PC-9 (cell line): ENCODE measurements around the gene PLXDC1. TPM values are rescaled to one million over a fixed set of nuclear protein-coding genes. Genes with fewer than 3 reads are reported as not detected.

ENCODE experiments used
- BruUV-seq: library from RNA; stranded (reverse); fragments of 400-500 nt; replicated peaks from 2 replicates; lab custom pipeline; 2021; lab: Mats Ljungman, UMichigan
- CTCF ChIA-PET: fragments of 300-600 bp; sonication (Branson Sonifier 250); formaldehyde crosslinking; loops from one replicate; lab custom pipeline; 2022; ENCODE audit warnings: antibody characterized with exemption; lab: Charles Lee
- POLR2A ChIA-PET: fragments of 300-600 bp; sonication (Branson Sonifier 250); formaldehyde crosslinking; loops from one replicate; lab custom pipeline; 2022; ENCODE audit warnings: antibody characterized with exemption; ENCODE audit not compliant: unreplicated experiment; lab: Charles Lee
- DNase-seq, 2 experiments: peaks; one replicate each; pipeline versions ENCODE4 v3.0.0 to v3.0.0-alpha.2; 2015 to 2022; ENCODE audit warnings: mixed read lengths in 1 of 2
- H2AFZ ChIP-seq: fragments of 200-600 bp; sonication (generic); 2 replicates; pipeline ENCODE4 v1.8.1; 2017; ENCODE audit warnings: antibody characterized with exemption
- H3F3A ChIP-seq: fragments of 200-600 bp; sonication (generic); 2 replicates; pipeline ENCODE4 v1.8.1; 2017; ENCODE audit warnings: antibody characterized with exemption, mild to moderate bottlenecking, low read depth; ENCODE audit not compliant: insufficient read depth
- H3K27ac ChIP-seq: fragments of 200-600 bp; sonication (generic); 2 replicates; pipeline ENCODE4 v1.6.1; 2016; ENCODE audit warnings: mixed run types
- H3K27me3 ChIP-seq: fragments of 200-600 bp; sonication (generic); 2 replicates; pipeline ENCODE4 v1.6.1; 2016; ENCODE audit warnings: low read depth, mixed run types; ENCODE audit not compliant: insufficient read depth
- H3K36me3 ChIP-seq: fragments of 200-600 bp; sonication (generic); 2 replicates; pipeline ENCODE4 v1.6.1; 2016; ENCODE audit warnings: low read depth, mixed run types
- H3K4me1 ChIP-seq: fragments of 200-600 bp; sonication (generic); replicated peaks from 2 replicates; pipeline ENCODE4 v1.6.1; 2016; ENCODE audit warnings: mixed run types; ENCODE audit not compliant: insufficient read depth
- H3K4me2 ChIP-seq: fragments of 200-600 bp; sonication (generic); 2 replicates; pipeline ENCODE4 v1.6.1; 2017; ENCODE audit warnings: mixed run types
- H3K4me3 ChIP-seq: fragments of 200-600 bp; sonication (generic); 2 replicates; pipeline ENCODE4 v1.6.1; 2016; ENCODE audit warnings: mixed run types
- H3K79me2 ChIP-seq: fragments of 200-600 bp; sonication (generic); 2 replicates; pipeline ENCODE4 v1.6.1; 2017; ENCODE audit warnings: low read depth, mixed run types
- H3K9me2 ChIP-seq: fragments of 200-600 bp; sonication (generic); 2 replicates; pipeline ENCODE4 v1.8.1; 2017; ENCODE audit warnings: mild to moderate bottlenecking; ENCODE audit not compliant: insufficient read depth
- H3K9me3 ChIP-seq: fragments of 200-600 bp; sonication (generic); 2 replicates; pipeline ENCODE4 v1.8.1; 2016; ENCODE audit warnings: low read depth; ENCODE audit not compliant: insufficient read depth
- H4K20me1 ChIP-seq: fragments of 200-600 bp; sonication (generic); 2 replicates; pipeline ENCODE4 v1.8.1; 2017; ENCODE audit not compliant: insufficient read depth
- CTCF ChIP-seq: fragments of 200-600 bp; sonication (generic); conservative IDR thresholded peaks from 2 replicates; pipeline ENCODE4 v1.6.1; 2017; ENCODE audit warnings: mixed run types, antibody characterized with exemption, mild to moderate bottlenecking, moderate library complexity
- EZH2 ChIP-seq: fragments of 200-600 bp; sonication (generic); IDR thresholded peaks from 2 replicates; pipeline ENCODE4 v1.8.0; 2017; ENCODE audit warnings: antibody characterized with exemption, low read depth
- intact Hi-C: fragments of 100-400 bp; cut with micrococcal nuclease; formaldehyde crosslinking; loops from one replicate; pipeline ENCODE4 v1.10.0; 2022; ENCODE audit not compliant: unreplicated experiment
- total RNA-seq: library from RNA; stranded (reverse); gene quantifications from 2 replicates; pipeline ENCODE4 v1.2.3, GENCODE V29; 2021

The PLXDC1 gene
- total RNA-seq, 1 experiment from 2014 or later = 2.5 TPM

GRCh38 chr17:39167476-39167875 is 16.0 kb upstream of the PLXDC1 start:
- intact Hi-C loops = no loop called here
- POLR2A ChIA-PET = interaction anchor here (0.5 kb wide), 1 partner anchor 502 kb away, joined by 3 read pairs; no protein-coding TSS in a partner anchor

GRCh38 chr17:39166437-39167335 is 15.2 kb upstream of the PLXDC1 start:
- H3K4me1 ChIP-seq = 0 out of 2 replicates have a peak, but pooled peaks cover 4% of the 10 kb centered on the region
- ChIA-PET CTCF (interaction anchor here (0.7 kb wide), 1 partner anchor 225 kb away, joined by 4 read pairs; no protein-coding TSS in a partner anchor), POLR2A (interaction anchor here (0.6 to 0.7 kb wide), 3 partner anchors 8 to 396 kb away, joined by 3 to 4 read pairs (median 3); no protein-coding TSS in a partner anchor)
- BruUV-seq = no TSS peak
- TF ChIP-seq EZH2 (no peak), CTCF (no peak)
- no peak overlapping the region for H2AFZ ChIP-seq
- DNase-seq = no peak
- no peaks in the 10 kb centered on the region for H4K20me1 ChIP-seq
- no peaks in the 10 kb centered on the region for H3K9me3 ChIP-seq
- H3K4me3 ChIP-seq = no peak overlapping the region
- H3K79me2 ChIP-seq = no peaks in the 10 kb centered on the region
- H3F3A ChIP-seq = peaks cover 8% of the 10 kb centered on the region; the same call in 1 of the 2 replicates
- no peaks in the 10 kb centered on the region for H3K9me2 ChIP-seq
- H3K4me2 ChIP-seq = no peak overlapping the region
- H3K36me3 ChIP-seq = no peaks in the 10 kb centered on the region
- H3K27me3 ChIP-seq = peaks cover 8% of the 10 kb centered on the region; the same call in 1 of the 2 replicates
- intact Hi-C loops = no loop called here
- H3K27ac ChIP-seq = no peak overlapping the region

More at GRCh38 chr17:39167476-39167875, 16.0 kb upstream of the PLXDC1 start:
- BruUV-seq = no TSS peak
- H2AFZ ChIP-seq = no peak overlapping the region
- peaks cover 8% of the 10 kb centered on the region; the same call in 1 of the 2 replicates for H3F3A ChIP-seq
- CTCF ChIA-PET = interaction anchor here (0.6 to 0.7 kb wide), 4 partner anchors 8 to 507 kb away, joined by 3 to 5 read pairs (median 3); no protein-coding TSS in a partner anchor
- no peak overlapping the region for H3K27ac ChIP-seq
- no peak for DNase-seq
- no peaks in the 10 kb centered on the region for H4K20me1 ChIP-seq
- no peaks in the 10 kb centered on the region for H3K9me3 ChIP-seq
- no peak overlapping the region for H3K4me3 ChIP-seq
- H3K9me2 ChIP-seq = no peaks in the 10 kb centered on the region
- no peaks in the 10 kb centered on the region for H3K36me3 ChIP-seq
- no peak overlapping the region for H3K4me2 ChIP-seq
- H3K27me3 ChIP-seq = peaks cover 8% of the 10 kb centered on the region; the same call in 1 of the 2 replicates
- 0 out of 2 replicates have a peak, but pooled peaks cover 4% of the 10 kb centered on the region for H3K4me1 ChIP-seq
- no peaks in the 10 kb centered on the region for H3K79me2 ChIP-seq
- TF ChIP-seq EZH2 = no peak
- no peak for TF ChIP-seq CTCF

GRCh38 chr17:39165841-39166349 is 14.5 kb upstream of the PLXDC1 start, which contains the start of gene ARL5C:
Gene ARL5C (minus strand): TSS chr17:39166161. CDS start chr17:39165760, 401 bp downstream.
- Histone ChIP-seq H3K27me3 (peaks cover 8% of the 10 kb centered on the region; the same call in 1 of the 2 replicates), H4K20me1 (no peaks in the 10 kb centered on the region), H2AFZ (no peak within 1 kb of the TSS), H3K4me1 (0 out of 2 replicates have a peak, but pooled peaks cover 4% of the 10 kb centered on the region), H3K36me3 (no peaks in the 10 kb centered on the region), H3K9me3 (no peaks in the 10 kb centered on the region), H3K9me2 (no peaks in the 10 kb centered on the region), H3K27ac (no peak within 1 kb of the TSS), H3F3A (peaks cover 8% of the 10 kb centered on the region; the same call in 1 of the 2 replicates), H3K4me3 (no peak within 1 kb of the TSS), H3K4me2 (no peak within 1 kb of the TSS), H3K79me2 (no peaks in the 10 kb centered on the region)
- no peak for DNase-seq
- TF ChIP-seq EZH2 (no peak), CTCF (no peak)
- intact Hi-C loops = no loop called here
- POLR2A ChIA-PET = interaction anchor here (0.6 to 0.7 kb wide), 3 partner anchors 9 to 395 kb away, joined by 3 to 4 read pairs (median 3); no protein-coding TSS in a partner anchor
- CTCF ChIA-PET = interaction anchor here (1.9 kb wide), 1 partner anchor 41 kb away, joined by 5 read pairs; no protein-coding TSS in a partner anchor
- no TSS peak for BruUV-seq
